ENCODE results near the gene ZNF695.
A peak's percentile ranks its signal among the peaks of the same experiment; 100 is the strongest.
"Not testable (repeated sequence)": the region's sequence is repeated elsewhere in the genome, so short reads cannot be mapped to it uniquely, and the experiment has no call there.

Gene ZNF695

DNA sequence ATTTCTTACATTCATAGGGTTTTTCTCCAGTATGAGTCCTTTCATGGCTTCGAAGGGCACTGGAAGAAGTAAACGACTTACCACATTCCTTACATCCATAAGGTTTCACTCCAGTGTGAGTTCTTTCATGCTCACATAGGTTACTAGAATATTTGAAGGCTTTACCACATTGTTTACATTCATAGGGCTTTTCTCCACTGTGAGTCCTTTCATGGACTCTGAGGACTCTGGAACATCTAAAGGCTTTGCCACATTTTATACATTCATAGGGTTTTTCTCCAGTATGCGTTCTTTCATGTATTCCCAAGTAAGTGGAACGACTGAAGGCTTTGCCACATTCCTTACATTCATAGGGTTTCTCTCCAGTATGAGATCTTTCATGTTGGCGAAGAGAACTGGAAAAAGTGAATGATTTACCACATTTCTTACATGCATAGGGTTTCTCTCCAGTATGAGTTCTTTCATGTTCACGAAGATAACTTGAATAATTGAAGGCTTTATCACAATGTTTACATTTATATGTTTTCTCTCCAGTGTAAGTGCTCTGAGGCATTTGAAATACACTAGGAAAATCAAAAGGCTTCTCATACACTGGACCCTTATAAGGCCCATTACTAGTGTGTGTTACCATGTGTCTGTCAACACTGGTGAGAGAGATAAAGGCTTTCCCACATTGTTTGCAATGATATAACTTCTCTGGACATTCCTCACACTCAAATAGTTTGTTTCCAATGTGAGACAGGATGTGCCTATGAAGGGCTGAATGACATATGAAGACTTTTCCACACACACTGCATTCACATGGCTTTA lies 29.9 kb upstream of the ZNF695 start:
- H3K4me3 ChIP-seq (ENCODE audit: low read length): no peak overlapping the region
- TF ChIP-seq CTCF (IDR thresholded peaks at IDR 0.05; ENCODE audit: insufficient read depth, low read depth, low read length, missing control alignments): no peak
- DNase-seq (ENCODE audit: low read depth): no peak

GRCh38 chr1:247032306-247032705 lies 24.4 kb upstream of the ZNF695 start:
- H3K4me3 ChIP-seq (ENCODE audit: low read length); DNase-seq (ENCODE audit: low read depth): not testable (repeated sequence)

GRCh38 chr1:247024658-247025057 lies 16.8 kb upstream of the ZNF695 start:
- not testable (repeated sequence) for H3K4me3 ChIP-seq (ENCODE audit: low read length); DNase-seq (ENCODE audit: low read depth)

DNA sequence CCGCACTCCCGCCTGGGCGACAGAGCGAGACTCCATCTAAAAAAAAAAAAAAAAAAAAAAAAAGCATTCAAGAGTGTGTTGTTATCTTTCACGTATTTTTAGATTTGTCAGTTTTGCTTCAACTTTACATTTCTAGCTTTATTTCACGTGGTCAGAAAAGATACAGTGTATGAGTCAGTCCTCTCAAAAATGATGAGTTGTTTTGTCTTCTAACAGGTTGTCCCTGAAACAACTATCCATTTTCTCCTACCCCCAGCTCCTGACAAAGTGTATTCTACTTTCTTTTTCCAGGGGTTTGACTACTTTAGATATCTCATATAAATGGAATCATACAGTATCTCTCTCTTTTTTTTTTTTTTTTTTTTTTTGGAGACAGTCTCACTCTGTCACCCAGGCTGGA lies 5.5 kb upstream of the ZNF695 start:
- no peak for TF ChIP-seq CTCF (IDR thresholded peaks at IDR 0.05; ENCODE audit: insufficient read depth, low read depth, low read length, missing control alignments)
- no peak for DNase-seq (ENCODE audit: low read depth)
- no peak overlapping the region for H3K4me3 ChIP-seq (ENCODE audit: low read length)

DNA sequence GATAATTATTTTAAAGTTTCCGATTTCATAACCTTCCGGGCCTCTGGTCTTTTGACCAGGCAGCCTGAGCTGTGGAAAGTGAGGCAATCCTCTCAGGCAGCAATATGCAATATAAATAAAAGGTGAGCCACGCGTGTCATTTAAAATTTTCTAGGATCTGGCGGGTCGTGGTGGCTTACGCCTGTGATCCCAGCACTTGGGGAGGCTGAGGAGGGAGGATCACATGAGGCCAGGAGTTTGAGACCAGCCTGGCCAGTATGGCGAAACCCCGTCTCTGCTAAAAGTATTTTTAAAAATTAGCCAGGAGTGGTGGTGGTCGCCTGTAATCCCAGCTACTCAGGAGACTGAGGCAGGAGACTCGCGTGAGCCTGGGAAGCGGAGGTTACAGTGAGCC lies 546 bp upstream of the ZNF695 start:
- no peak for DNase-seq (ENCODE audit: low read depth)
- H3K4me3 ChIP-seq (ENCODE audit: low read length): peak overlapping the region; percentile 74
- TF ChIP-seq CTCF (IDR thresholded peaks at IDR 0.05; ENCODE audit: insufficient read depth, low read depth, low read length, missing control alignments): no peak

DNA sequence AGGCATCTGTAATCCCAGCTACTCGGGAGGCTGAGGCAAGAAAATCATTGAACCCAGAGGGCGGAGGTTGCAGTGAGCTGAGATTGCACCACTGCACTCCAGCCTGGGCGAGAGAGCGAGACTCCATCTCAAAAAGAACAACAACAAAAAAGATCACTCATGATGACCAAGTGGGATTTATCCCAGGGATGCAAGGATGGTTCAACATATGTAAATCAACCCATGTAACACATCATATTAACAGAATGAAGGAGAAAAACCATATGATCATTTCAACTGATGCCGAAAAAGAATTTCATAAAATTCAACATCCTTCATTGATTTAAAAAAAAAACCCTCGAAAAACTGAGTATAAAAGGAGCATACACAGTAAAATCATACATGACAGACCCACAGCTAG lies 3.8 kb downstream of the ZNF695 start:
- not testable (repeated sequence) for H3K4me3 ChIP-seq (ENCODE audit: low read length); DNase-seq (ENCODE audit: low read depth)

GRCh38 chr1:246989901-246990300 lies 18.0 kb downstream of the ZNF695 start:
- no peak overlapping the region for H3K4me3 ChIP-seq (ENCODE audit: low read length)
- TF ChIP-seq CTCF (IDR thresholded peaks at IDR 0.05; ENCODE audit: insufficient read depth, low read depth, low read length, missing control alignments): no peak
- no peak for DNase-seq (ENCODE audit: low read depth)

DNA sequence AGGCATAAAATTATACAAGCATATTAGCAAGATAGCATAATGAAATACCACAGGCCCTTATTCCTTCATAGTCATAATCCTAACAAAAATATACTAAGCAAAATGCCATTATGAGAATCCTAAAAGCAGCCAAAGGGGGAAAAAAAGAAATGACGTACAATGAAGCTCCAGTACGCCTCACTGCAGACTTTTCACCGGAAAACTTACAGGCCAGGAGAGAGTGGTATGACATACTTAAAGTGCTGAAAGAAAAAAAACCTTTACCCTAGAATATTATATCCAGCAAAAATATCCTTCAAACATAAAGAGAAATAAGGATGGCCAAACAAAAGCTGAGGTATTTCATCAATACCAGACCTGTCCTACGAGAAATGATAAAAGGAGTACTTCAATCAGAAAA lies 19.5 kb downstream of the ZNF695 start:
- H3K4me3 ChIP-seq (ENCODE audit: low read length): no peak overlapping the region
- TF ChIP-seq CTCF (IDR thresholded peaks at IDR 0.05; ENCODE audit: insufficient read depth, low read depth, low read length, missing control alignments): no peak
- no peak for DNase-seq (ENCODE audit: low read depth)

All from epithelial cell of esophagus (primary cell).